DOHH2 (cell line): ENCODE data around the gene OPRPN.

Experiments
- H3F3A ChIP-seq: fragments of 200-600 bp; sonication (generic), shearing (Covaris generic); 2 replicates; pipeline ENCODE4 v1.6.0; 2016; ENCODE audit warnings: antibody characterized with exemption, mild to moderate bottlenecking; ENCODE audit not compliant: control insufficient read depth, insufficient read depth
- H3K27ac ChIP-seq: fragments of 200-600 bp; sonication (generic); 2 replicates; pipeline ENCODE4 v1.5.1; 2014; ENCODE audit warnings: low read depth, mild to moderate bottlenecking, low read length, moderate library complexity
- H3K27me3 ChIP-seq: fragments of 200-600 bp; sonication (generic); 2 replicates; pipeline ENCODE4 v1.6.1; 2014; ENCODE audit warnings: mild to moderate bottlenecking, low read length, mixed read lengths; ENCODE audit not compliant: control insufficient read depth
- H3K36me3 ChIP-seq: fragments of 200-600 bp; sonication (generic); 2 replicates; pipeline ENCODE4 v1.6.1; 2014; ENCODE audit warnings: mild to moderate bottlenecking, low read length, moderate library complexity, mixed read lengths; ENCODE audit not compliant: control insufficient read depth
- H3K4me1 ChIP-seq: fragments of 200-600 bp; sonication (generic); 2 replicates; pipeline ENCODE4 v1.6.1; 2014; ENCODE audit warnings: mild to moderate bottlenecking, low read length, mixed read lengths; ENCODE audit not compliant: control insufficient read depth
- H3K4me2 ChIP-seq: fragments of 200-600 bp; sonication (generic); 2 replicates; pipeline ENCODE4 v1.6.0; 2014; ENCODE audit warnings: mild to moderate bottlenecking, low read length, moderate library complexity
- H3K4me3 ChIP-seq: fragments of 200-600 bp; sonication (generic); 2 replicates; pipeline ENCODE4 v1.5.1; 2014; ENCODE audit warnings: mild to moderate bottlenecking, low read length, mixed read lengths
- H3K79me2 ChIP-seq: fragments of 200-600 bp; sonication (generic); 2 replicates; pipeline ENCODE4 v1.6.1; 2014; ENCODE audit warnings: mild to moderate bottlenecking, low read length, mixed read lengths; ENCODE audit not compliant: control insufficient read depth
- H3K9me2 ChIP-seq: fragments of 200-600 bp; sonication (generic); replicated peaks from 2 replicates; pipeline ENCODE4 v1.6.1; 2014; ENCODE audit warnings: mild to moderate bottlenecking, low read length, mixed read lengths; ENCODE audit not compliant: control insufficient read depth
- H3K9me3 ChIP-seq: fragments of 200-600 bp; sonication (generic); 2 replicates; pipeline ENCODE4 v1.6.1; 2014; ENCODE audit warnings: antibody characterized with exemption, low read length, mixed read lengths; ENCODE audit not compliant: control insufficient read depth, insufficient read depth
- H4K20me1 ChIP-seq: fragments of 200-600 bp; sonication (generic); 2 replicates; pipeline ENCODE4 v1.6.0; 2014; ENCODE audit warnings: low read depth, mild to moderate bottlenecking, antibody characterized with exemption, low read length, moderate library complexity; ENCODE audit not compliant: control insufficient read depth, insufficient read depth
- CTCF ChIP-seq: fragments of 200-600 bp; sonication (generic); IDR thresholded peaks from one replicate; pipeline ENCODE4 v1.5.1; 2014; ENCODE audit warnings: antibody characterized with exemption, mild to moderate bottlenecking, low read depth, low read length; ENCODE audit not compliant: poor library complexity, severe bottlenecking
- EZH2phosphoT487 ChIP-seq: fragments of 200-600 bp; sonication (generic); IDR thresholded peaks from 2 replicates; pipeline ENCODE4 v1.6.1; 2017; ENCODE audit warnings: borderline replicate concordance, mild to moderate bottlenecking, antibody characterized with exemption, low read length, moderate library complexity, mixed read lengths

The OPRPN gene

GRCh38 chr4:70371987-70372386, 25.8 kb upstream of the OPRPN start:
- Histone ChIP-seq H3K27ac (no peak overlapping the region), H4K20me1 (no peaks in the 10 kb centered on the region), H3K4me3 (no peak overlapping the region), H3K4me1 (no peaks in the 10 kb centered on the region), H3K4me2 (no peak overlapping the region), H3K9me2 (no peaks in the 10 kb centered on the region), H3K79me2 (no peaks in the 10 kb centered on the region), H3K36me3 (no peaks in the 10 kb centered on the region), H3K9me3 (no peaks in the 10 kb centered on the region), H3F3A (no peaks in the 10 kb centered on the region), H3K27me3 (no peaks in the 10 kb centered on the region)
- no peak for TF ChIP-seq CTCF
- TF ChIP-seq EZH2phosphoT487, result no peak

DNA sequence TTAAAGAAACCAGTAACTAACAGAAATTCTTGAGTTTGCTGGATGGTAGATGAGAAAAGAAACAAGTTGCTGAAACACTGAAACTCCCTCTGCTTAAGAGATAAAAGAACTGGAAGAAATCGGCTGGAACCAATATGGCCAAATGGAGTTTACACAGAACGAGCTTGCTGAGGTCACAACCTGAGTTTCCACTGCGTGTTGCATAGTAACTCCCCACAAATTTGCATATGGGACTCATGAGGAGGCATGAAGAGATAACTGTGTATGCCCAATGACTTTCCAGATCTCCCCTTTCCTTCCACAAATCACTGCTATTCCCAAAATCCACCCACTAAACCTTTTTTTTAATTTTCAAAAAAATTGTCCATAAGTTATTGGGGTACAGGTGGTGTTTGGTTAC, 25.0 kb upstream of the OPRPN start:
- Histone ChIP-seq H3K27ac (no peak overlapping the region), H3F3A (no peaks in the 10 kb centered on the region), H3K9me2 (no peaks in the 10 kb centered on the region), H3K9me3 (no peaks in the 10 kb centered on the region), H3K4me3 (no peak overlapping the region), H3K4me1 (no peaks in the 10 kb centered on the region), H3K27me3 (no peaks in the 10 kb centered on the region), H3K79me2 (no peaks in the 10 kb centered on the region), H3K4me2 (no peak overlapping the region), H3K36me3 (no peaks in the 10 kb centered on the region), H4K20me1 (no peaks in the 10 kb centered on the region)
- no peak for TF ChIP-seq EZH2phosphoT487
- TF ChIP-seq CTCF, result no peak

GRCh38 chr4:70380578-70380977, 17.2 kb upstream of the OPRPN start:
- peak overlapping the region; percentile 49 for H3K4me3 ChIP-seq
- TF ChIP-seq CTCF (no peak), EZH2phosphoT487 (no peak)

DNA sequence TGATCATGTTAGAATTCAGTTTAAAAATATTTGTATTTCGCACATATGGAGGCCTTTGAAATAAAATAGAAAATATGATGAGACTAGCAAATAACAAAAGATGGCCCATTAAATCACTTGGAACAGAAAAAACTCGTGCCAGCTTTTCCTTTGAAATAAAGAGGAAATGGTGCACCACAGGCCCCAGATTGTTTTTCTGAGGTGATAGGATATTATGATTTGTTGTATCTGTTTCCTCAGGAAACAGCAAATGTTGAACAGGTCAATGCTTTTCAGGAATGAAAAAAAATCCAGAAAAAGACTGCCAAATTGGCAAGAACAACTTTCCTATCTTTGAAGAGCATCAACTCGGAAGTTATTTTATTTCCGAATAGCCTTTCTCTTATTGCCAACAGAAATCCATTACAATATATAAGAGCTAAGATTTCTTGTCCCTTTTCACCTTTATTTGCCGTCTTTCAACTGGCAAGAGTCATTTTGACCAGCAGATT, 15.0 kb upstream of the OPRPN start, which contains the start of gene SMR3B:
SMR3B (plus strand) TSS at position 441 of the 491 bp plus-strand sequence. CDS start 1,380 bp downstream, outside the sequence.
- Histone ChIP-seq H3K4me2 (no peak within 1 kb of the TSS), H3F3A (peaks cover 13% of the 10 kb centered on the region), H3K4me3 (no peak within 1 kb of the TSS), H3K9me2 (no peaks in the 10 kb centered on the region), H3K36me3 (no peaks in the 10 kb centered on the region), H3K27ac (no peak within 1 kb of the TSS), H3K27me3 (no peaks in the 10 kb centered on the region), H3K79me2 (no peaks in the 10 kb centered on the region), H3K4me1 (peaks cover 41% of the 10 kb centered on the region), H3K9me3 (no peaks in the 10 kb centered on the region), H4K20me1 (no peaks in the 10 kb centered on the region)
- no peak for TF ChIP-seq CTCF
- TF ChIP-seq EZH2phosphoT487, result no peak

More at GRCh38 chr4:70380578-70380977, 17.2 kb upstream of the OPRPN start:
- Histone ChIP-seq H3K4me2 (peak overlapping the region; percentile 66), H3F3A (peaks cover 13% of the 10 kb centered on the region), H4K20me1 (no peaks in the 10 kb centered on the region), H3K27ac (peak overlapping the region; percentile 80), H3K36me3 (no peaks in the 10 kb centered on the region), H3K9me2 (no peaks in the 10 kb centered on the region), H3K79me2 (no peaks in the 10 kb centered on the region), H3K4me1 (peaks cover 33% of the 10 kb centered on the region), H3K27me3 (no peaks in the 10 kb centered on the region), H3K9me3 (no peaks in the 10 kb centered on the region)
